ENCODE data around the gene PCDHGA7. TPM values are rescaled to one million over a fixed set of nuclear protein-coding genes. Genes with fewer than 3 reads are reported as not detected.

The PCDHGA7 gene
- 0.77 to 1.0 TPM (median 0.98 TPM) in 5 replicates for total RNA-seq (2022; extraction: Qiagen RNA extraction; ENCODE audit: low read depth)

DNA sequence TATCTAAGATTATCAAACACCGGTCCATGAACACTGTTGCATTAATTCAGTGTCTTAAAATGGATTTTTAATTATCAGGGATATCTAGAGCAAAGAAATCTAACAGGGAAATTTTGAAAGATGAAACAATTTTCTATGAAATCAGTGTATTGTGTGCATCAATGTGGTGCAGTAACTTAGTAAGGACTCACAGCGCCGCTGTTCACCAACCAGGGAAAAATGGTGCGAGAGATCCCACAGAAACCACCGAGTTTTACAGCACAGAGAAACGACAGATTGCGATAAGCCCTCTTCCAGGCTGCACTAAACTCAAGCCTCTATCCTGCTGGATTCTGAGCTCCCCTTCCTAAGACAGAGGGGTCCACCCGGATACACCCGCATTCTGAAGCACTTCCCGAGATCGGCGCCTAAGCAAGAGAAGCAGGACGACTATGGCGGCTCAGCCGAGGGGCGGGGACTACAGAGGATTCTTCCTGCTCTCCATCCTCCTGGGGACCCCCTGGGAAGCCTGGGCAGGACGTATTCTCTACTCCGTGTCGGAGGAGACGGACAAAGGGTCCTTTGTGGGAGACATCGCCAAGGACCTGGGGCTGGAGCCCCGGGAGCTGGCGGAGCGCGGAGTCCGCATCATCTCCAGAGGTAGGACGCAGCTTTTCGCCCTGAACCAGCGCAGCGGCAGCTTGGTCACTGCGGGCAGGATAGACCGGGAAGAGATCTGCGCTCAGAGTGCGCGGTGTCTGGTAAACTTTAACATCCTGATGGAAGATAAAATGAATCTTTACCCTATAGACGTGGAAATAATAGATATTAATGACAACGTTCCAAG lies at the start of gene PCDHGA7:
TSS of gene PCDHGA7 (plus strand) at position 274 of the 826 bp plus-strand sequence. CDS start at position 432, 158 bp downstream.

GRCh38 chr5:141338538-141339306 lies 43.8 kb upstream of the PCDHGA7 start, which contains the start of gene PCDHGA2:
Gene PCDHGA2, plus strand, starts transcription at chr5:141338760.

GRCh38 chr5:141343242-141343952 lies 39.1 kb upstream of the PCDHGA7 start, which contains the start of gene PCDHGA3:
Gene PCDHGA3, plus strand, starts transcription at chr5:141343829. Its CDS starts 205 bp downstream, at chr5:141344034.

GRCh38 chr5:141349917-141350619 lies 32.5 kb upstream of the PCDHGA7 start, which contains the start of gene PCDHGB1:
Gene PCDHGB1, plus strand, starts transcription at chr5:141350099. Its CDS starts 162 bp downstream, at chr5:141350261.

GRCh38 chr5:141354900-141355469 lies 27.6 kb upstream of the PCDHGA7 start, which contains the start of gene PCDHGA4:
Gene PCDHGA4, plus strand, starts transcription at chr5:141355021. Its CDS starts 87 bp downstream, at chr5:141355108.

GRCh38 chr5:141359790-141360426 lies 22.6 kb upstream of the PCDHGA7 start, which contains the start of gene PCDHGB2:
Gene PCDHGB2, plus strand, starts transcription at chr5:141359994. Its CDS starts 142 bp downstream, at chr5:141360136.

DNA sequence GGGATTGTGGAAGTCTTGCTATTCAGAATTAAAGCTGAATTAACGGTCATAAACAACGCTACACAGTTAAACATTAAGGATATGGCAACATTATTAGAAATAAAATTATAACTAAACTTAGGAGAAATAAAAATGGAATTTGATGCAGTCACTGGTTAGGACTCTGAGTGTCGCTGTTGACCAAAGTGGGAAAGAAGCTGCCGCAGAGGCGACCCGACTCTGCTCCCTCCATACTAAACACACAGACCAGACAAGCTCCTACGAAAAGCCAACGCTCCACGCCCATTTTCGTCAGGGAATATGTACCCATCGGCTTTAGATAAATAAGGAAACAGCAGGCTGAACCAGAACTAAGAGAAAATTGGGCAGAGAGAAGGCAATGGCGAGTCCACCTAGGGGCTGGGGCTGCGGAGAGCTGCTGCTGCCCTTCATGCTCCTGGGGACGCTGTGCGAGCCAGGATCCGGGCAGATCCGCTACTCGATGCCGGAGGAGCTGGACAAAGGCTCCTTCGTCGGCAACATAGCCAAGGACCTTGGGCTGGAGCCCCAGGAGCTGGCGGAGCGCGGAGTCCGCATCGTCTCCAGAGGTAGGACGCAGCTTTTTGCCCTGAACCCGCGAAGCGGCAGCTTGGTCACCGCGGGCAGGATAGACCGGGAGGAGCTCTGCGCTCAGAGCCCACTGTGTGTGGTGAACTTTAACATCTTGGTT lies 18.4 kb upstream of the PCDHGA7 start, which contains the start of gene PCDHGA5:
TSS of gene PCDHGA5 (plus strand) at position 211 of the 709 bp plus-strand sequence. CDS start at position 380, 169 bp downstream.

GRCh38 chr5:141369994-141370848 lies 12.3 kb upstream of the PCDHGA7 start, which contains the start of gene PCDHGB3:
Gene PCDHGB3, plus strand, starts transcription at chr5:141370242. Its CDS starts 153 bp downstream, at chr5:141370395.

DNA sequence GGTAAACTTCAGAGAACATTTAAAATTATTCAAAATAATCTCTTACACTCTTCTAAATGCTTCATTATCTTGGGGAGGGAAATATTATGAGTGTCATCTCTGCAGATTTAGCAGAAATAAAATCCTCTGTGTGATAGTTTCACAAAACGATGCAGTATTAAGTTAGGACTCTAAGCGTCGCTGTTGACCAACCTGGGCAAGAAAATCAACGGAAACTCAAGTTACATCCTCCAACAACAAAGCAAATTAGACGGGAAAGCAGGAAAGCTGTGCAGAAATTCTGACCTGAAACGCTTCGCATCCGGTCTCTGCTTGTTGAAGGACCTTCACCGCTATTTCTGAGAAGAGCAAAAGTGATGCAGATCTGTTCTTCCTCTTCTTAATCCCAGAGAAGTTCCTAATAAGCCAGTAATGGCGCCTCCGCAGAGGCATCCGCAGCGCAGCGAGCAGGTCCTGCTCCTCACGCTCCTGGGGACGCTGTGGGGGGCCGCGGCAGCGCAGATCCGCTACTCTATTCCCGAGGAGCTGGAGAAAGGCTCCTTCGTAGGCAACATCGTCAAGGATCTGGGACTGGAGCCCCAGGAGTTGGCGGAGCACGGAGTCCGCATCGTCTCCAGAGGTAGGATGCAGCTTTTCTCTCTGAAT lies 8.7 kb upstream of the PCDHGA7 start, which contains the start of gene PCDHGA6:
TSS of gene PCDHGA6 (plus strand) at position 219 of the 645 bp plus-strand sequence. CDS start at position 412, 193 bp downstream.

GRCh38 chr5:141387557-141388311 lies 5.2 kb downstream of the PCDHGA7 start, which contains the start of gene PCDHGB4:
Gene PCDHGB4, plus strand, starts transcription at chr5:141387698. Its CDS starts 187 bp downstream, at chr5:141387885.

GRCh38 chr5:141392429-141393198 lies 10.1 kb downstream of the PCDHGA7 start, which contains the start of gene PCDHGA8:
Gene PCDHGA8, plus strand, starts transcription at chr5:141392633. Its CDS starts 181 bp downstream, at chr5:141392814.

GRCh38 chr5:141397756-141398551 lies 15.4 kb downstream of the PCDHGA7 start, which contains the start of gene PCDHGB5:
Gene PCDHGB5, plus strand, starts transcription at chr5:141397947. Its CDS starts 181 bp downstream, at chr5:141398128.

DNA sequence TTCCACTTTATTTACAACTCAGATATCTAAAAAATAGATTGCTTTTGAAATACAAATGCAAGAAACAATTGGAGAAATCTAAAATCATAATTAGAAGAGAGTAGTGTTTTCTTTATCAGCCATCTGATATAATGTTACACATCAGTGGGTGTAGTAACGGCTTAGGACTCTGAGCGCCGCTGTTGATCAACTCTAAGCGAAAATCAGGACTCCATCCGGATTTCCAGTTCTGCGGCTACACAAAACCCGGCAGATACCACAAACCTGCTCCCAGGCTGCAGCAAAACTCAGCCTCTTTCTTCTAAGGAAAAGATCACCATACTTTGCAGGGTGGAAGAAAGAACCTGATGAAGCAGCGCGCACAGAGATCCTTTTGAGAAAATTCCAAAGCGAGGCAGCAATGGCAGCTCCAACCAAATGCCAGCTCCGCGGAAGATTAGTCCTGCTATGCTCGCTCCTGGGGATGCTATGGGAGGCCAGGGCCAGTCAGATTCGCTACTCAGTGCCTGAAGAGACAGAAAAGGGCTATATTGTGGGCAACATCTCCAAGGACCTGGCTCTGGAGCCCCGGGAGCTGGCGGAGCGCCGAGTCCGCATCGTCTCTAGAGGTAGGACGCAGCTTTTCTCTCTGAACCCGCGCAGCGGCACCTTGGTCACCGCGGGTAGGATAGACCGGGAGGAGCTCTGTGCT lies 20.2 kb downstream of the PCDHGA7 start, which contains the start of gene PCDHGA9:
TSS of gene PCDHGA9 (plus strand) at position 226 of the 691 bp plus-strand sequence. CDS start at position 401, 175 bp downstream.

DNA sequence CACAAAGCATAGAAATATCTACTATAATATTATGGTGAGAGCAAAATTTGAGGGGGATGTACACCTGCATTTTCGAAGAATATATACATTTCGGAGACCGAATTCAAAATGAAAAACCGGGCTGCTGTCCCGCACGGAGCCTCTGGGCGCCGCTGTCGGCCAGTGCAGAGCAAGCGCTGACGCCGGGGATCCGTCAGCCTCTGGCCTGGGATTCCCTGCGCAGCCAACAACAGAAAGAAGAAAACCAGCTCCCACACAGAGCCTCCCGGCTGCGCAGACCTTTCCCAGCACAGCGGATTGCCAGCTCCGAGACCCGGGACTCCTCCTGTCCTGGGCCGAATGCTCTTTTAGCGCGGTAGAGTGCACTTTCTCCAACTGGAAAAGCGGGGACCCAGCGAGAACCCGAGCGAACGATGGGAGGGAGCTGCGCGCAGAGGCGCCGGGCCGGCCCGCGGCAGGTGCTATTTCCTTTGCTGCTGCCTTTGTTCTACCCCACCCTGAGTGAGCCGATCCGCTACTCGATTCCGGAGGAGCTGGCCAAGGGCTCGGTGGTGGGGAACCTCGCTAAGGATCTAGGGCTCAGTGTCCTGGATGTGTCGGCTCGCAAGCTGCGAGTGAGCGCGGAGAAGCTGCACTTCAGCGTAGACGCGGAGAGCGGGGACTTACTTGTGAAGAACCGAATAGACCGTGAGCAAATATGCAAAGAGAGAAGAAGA lies 25.4 kb downstream of the PCDHGA7 start, which contains the start of gene PCDHGB6:
TSS of gene PCDHGB6 (plus strand) at position 232 of the 716 bp plus-strand sequence. CDS start at position 414, 182 bp downstream.

